Measurements from ENCODE around the gene TDG. TPM values are rescaled to one million over a fixed set of nuclear protein-coding genes. Genes with fewer than 3 reads are reported as not detected.

Gene TDG
- polyA plus RNA-seq, 3 donors, result 12.6 to 22.4 (median 20.1) TPM

DNA sequence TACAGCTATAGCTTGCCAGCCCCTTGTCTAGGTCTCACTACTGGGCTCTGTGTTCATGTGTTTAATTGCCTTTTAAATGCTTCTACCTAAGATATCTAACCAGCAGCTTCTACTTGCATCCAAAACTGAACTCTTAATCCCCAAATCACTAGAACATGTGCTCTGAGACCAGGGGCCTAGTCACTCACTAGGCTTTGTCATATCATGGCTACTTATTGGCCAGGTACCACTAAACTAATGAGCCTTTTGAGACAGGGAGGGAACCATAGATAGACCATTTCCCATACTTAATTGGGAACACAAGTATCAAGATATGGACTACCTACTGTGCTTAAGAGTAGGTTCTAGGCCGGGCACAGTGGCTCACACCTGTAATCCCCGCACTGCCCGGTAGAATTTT is 29.0 kb upstream of the TDG start:
- H3K36me3 ChIP-seq (replicated peaks in 1 of 2; ENCODE audit: control insufficient read depth in 1 of 2, insufficient read depth in 2 of 2, low read length in 2 of 2), result peaks cover 82 to 95% of the 10 kb centered on the region in 2 donors
- no CpG with 5 or more reads among the region's 3 CpGs for WGBS (ENCODE audit: insufficient coverage)
- H4K20me1 ChIP-seq (ENCODE audit: insufficient read depth, low read length), result peaks cover 67% of the 10 kb centered on the region
- H3K27me3 ChIP-seq (ENCODE audit: control insufficient read depth in 2 of 2, insufficient read depth in 2 of 2, low read length in 2 of 2), result no peaks in the 10 kb centered on the region
- TF ChIP-seq CTCF (IDR thresholded peaks at IDR 0.05), result no peak
- no peak overlapping the region for H3K4me2 ChIP-seq (replicated peaks; ENCODE audit: extremely low read depth, low read length, poor library complexity, severe bottlenecking)
- H3K4me3 ChIP-seq (replicated peaks in 1 of 3; ENCODE audit: low read depth in 2 of 3, low read length in 3 of 3), result no peak overlapping the region
- H3K27ac ChIP-seq (ENCODE audit: low read depth in 1 of 2, low read length in 2 of 2), result peak overlapping the region in 1 of 2 donors; percentile 30
- peaks cover 80 to 87% of the 10 kb centered on the region in 2 donors for H3K36me3 Mint-ChIP-seq
- peak overlapping the region in 1 of 7 donors; percentile 6 for H3K27ac Mint-ChIP-seq
- no peak overlapping the region for H3K9ac ChIP-seq (ENCODE audit: insufficient read depth, low read length, poor library complexity, severe bottlenecking)
- no peaks in the 10 kb centered on the region for H3K9me3 Mint-ChIP-seq
- H3K4me1 Mint-ChIP-seq, result peaks cover 21% of the 10 kb centered on the region
- DNase-seq, result no peak
- H3K4me1 ChIP-seq (ENCODE audit: control insufficient read depth in 1 of 2, insufficient read depth in 2 of 2, low read length in 2 of 2), result peaks cover 9 to 17% of the 10 kb centered on the region in 2 donors
- no peak overlapping the region for H3K4me3 Mint-ChIP-seq
- peaks cover 91% of the 10 kb centered on the region for H3K79me2 ChIP-seq (ENCODE audit: insufficient read depth, low read length)
- H3K9me3 ChIP-seq (replicated peaks in 1 of 2; ENCODE audit: control insufficient read depth in 1 of 2, insufficient read depth in 1 of 2, low read length in 2 of 2), result no peaks in the 10 kb centered on the region
- intact Hi-C loops (cut with micrococcal nuclease), result loop anchor here (10.0 kb wide), 2 partner anchors 128 to 1178 kb away; partner anchors contain the start of gene HCFC2 (in 1 of the 2)
- no peaks in the 10 kb centered on the region for H3K27me3 Mint-ChIP-seq (ENCODE audit: low read depth in 3 of 3)
- no peak overlapping the region for H2AFZ ChIP-seq (ENCODE audit: insufficient read depth, low read depth, low read length, poor library complexity, severe bottlenecking)

GRCh38 chr12:103944964-103945363 is 20.7 kb upstream of the TDG start:
- intact Hi-C loops (cut with micrococcal nuclease), result no loop called here
- no peak overlapping the region for H3K4me3 ChIP-seq (replicated peaks in 1 of 3; ENCODE audit: low read depth in 2 of 3, low read length in 3 of 3)
- H3K4me3 Mint-ChIP-seq, result no peak overlapping the region
- H3K27me3 Mint-ChIP-seq (ENCODE audit: low read depth in 3 of 3), result no peaks in the 10 kb centered on the region
- H3K9ac ChIP-seq (ENCODE audit: insufficient read depth, low read length, poor library complexity, severe bottlenecking), result no peak overlapping the region
- TF ChIP-seq CTCF (IDR thresholded peaks at IDR 0.05), result no peak
- DNase-seq, result no peak
- no peaks in the 10 kb centered on the region for H3K9me3 Mint-ChIP-seq
- no peaks in the 10 kb centered on the region for H3K4me1 ChIP-seq (ENCODE audit: control insufficient read depth in 1 of 2, insufficient read depth in 2 of 2, low read length in 2 of 2)
- peaks cover 97 to 100% of the 10 kb centered on the region in 2 donors for H3K36me3 ChIP-seq (replicated peaks in 1 of 2; ENCODE audit: control insufficient read depth in 1 of 2, insufficient read depth in 2 of 2, low read length in 2 of 2)
- H2AFZ ChIP-seq (ENCODE audit: insufficient read depth, low read depth, low read length, poor library complexity, severe bottlenecking), result no peak overlapping the region
- H3K27ac Mint-ChIP-seq, result no peak overlapping the region
- H3K27ac ChIP-seq (ENCODE audit: low read depth in 1 of 2, low read length in 2 of 2), result no peak overlapping the region
- H3K27me3 ChIP-seq (ENCODE audit: control insufficient read depth in 2 of 2, insufficient read depth in 2 of 2, low read length in 2 of 2), result no peaks in the 10 kb centered on the region
- no peak overlapping the region for H3K4me2 ChIP-seq (replicated peaks; ENCODE audit: extremely low read depth, low read length, poor library complexity, severe bottlenecking)
- H3K4me1 Mint-ChIP-seq, result no peaks in the 10 kb centered on the region
- WGBS (ENCODE audit: insufficient coverage), result 25% methylated on average over 1 of the region's 3 CpGs
- peaks cover 43% of the 10 kb centered on the region for H4K20me1 ChIP-seq (ENCODE audit: insufficient read depth, low read length)
- no peaks in the 10 kb centered on the region for H3K9me3 ChIP-seq (replicated peaks in 1 of 2; ENCODE audit: control insufficient read depth in 1 of 2, insufficient read depth in 1 of 2, low read length in 2 of 2)
- peaks cover 93 to 100% of the 10 kb centered on the region in 2 donors for H3K36me3 Mint-ChIP-seq
- peaks cover 31% of the 10 kb centered on the region for H3K79me2 ChIP-seq (ENCODE audit: insufficient read depth, low read length)
